Transverse colon (tissue), 4 donors: Measurements from ENCODE around the gene GTF3C6. TPM values are rescaled to one million over a fixed set of nuclear protein-coding genes. Genes with fewer than 3 reads are reported as not detected.

ENCODE experiments used
- DNase-seq: peaks from one replicate; pipeline ENCODE4 v3.0.0-alpha.2; 2019
- H3K27ac ChIP-seq, 4 donors: fragments of 200-600 bp; sonication (generic); 2 replicates each; pipeline ENCODE4 v1.5.1; 2016 to 2018; ENCODE audit warnings: inconsistent platforms in 4 of 4
- H3K27me3 ChIP-seq: fragments of 200-600 bp; sonication (generic); 2 replicates; pipeline ENCODE4 v1.5.1; 2017; ENCODE audit warnings: inconsistent platforms
- H3K36me3 ChIP-seq, 4 donors: fragments of 200-600 bp; sonication (generic); 2 replicates each; pipeline ENCODE4 v1.5.1; 2017 to 2019; ENCODE audit warnings: inconsistent platforms in 4 of 4
- H3K4me1 ChIP-seq, 4 donors: fragments of 200-600 bp; sonication (generic); 2 replicates each; pipeline ENCODE4 v1.5.1; 2017 to 2020; ENCODE audit warnings: inconsistent platforms in 4 of 4
- H3K4me3 ChIP-seq, 4 donors: fragments of 200-600 bp; sonication (generic); 1 replicate in 1 of 4; 2 replicates in 3 of 4; pipeline versions ENCODE4 v1.5.1 to v1.6.1; 2017 to 2019; ENCODE audit warnings: inconsistent platforms in 4 of 4
- H3K9me3 ChIP-seq, 2 donors: fragments of 200-600 bp; sonication (generic); 2 replicates each; pipeline ENCODE4 v1.5.1; 2017 to 2019; ENCODE audit warnings: inconsistent platforms in 2 of 2
- EP300 ChIP-seq: sonication (generic); formaldehyde crosslinking; IDR thresholded peaks from one replicate; pipeline ENCODE4 v1.6.1; 2017; ENCODE audit warnings: antibody characterized with exemption, low read depth
- POLR2A ChIP-seq: fragments of 450-650 bp; IDR thresholded peaks from one replicate; pipeline ENCODE4 v1.6.1; 2016; ENCODE audit warnings: antibody characterized with exemption, mild to moderate bottlenecking, moderate library complexity
- POLR2AphosphoS5 ChIP-seq, 3 donors: sonication (generic); formaldehyde crosslinking; IDR thresholded peaks; one replicate each; pipeline ENCODE4 v1.6.1; 2016; ENCODE audit warnings: antibody characterized with exemption in 3 of 3
- WGBS, 2 donors: methylation state at CpG; one replicate each; pipeline ENCODE4 v1.1.5; 2018; ENCODE audit warnings: low coverage in 1 of 2; 5-methylcytosine and 5-hydroxymethylcytosine counted together
- in situ Hi-C, 4 donors: fragments of 200-750 bp; cut with MboI; loops; one replicate each; pipeline versions ENCODE4 v1.15.0 to v1.15.1; 2017; ENCODE audit warnings: low sequenced_read_pairs in 3 of 4, low pct_ligation_motif_present in 1 of 4, low pct_unique_long_range_greater_than_20kb in 1 of 4
- intact Hi-C: fragments of 100-400 bp; cut with DNase I; formaldehyde crosslinking; loops from one replicate; pipeline ENCODE4 v1.15.1; 2023; ENCODE audit warnings: low total_unique reads
- total RNA-seq, 4 donors: library from RNA; depleted of rRNA; stranded (reverse); fragments of >200 nt; gene quantifications; one replicate each; pipeline ENCODE4 v1.1.0, GENCODE V29; 2016
- TF ChIP-seq, protein P1 (sequence below), 5 experiments: fragments of 200-600 bp in 3 of 5; fragments of 450-650 bp in 2 of 5; sonication (generic) in 3 of 5; IDR thresholded peaks; 1 replicate in 2 of 5; 2 replicates in 3 of 5; pipeline ENCODE4 v1.5.1; 2016 to 2017; ENCODE audit warnings: antibody characterized with exemption in 5 of 5, inconsistent platforms in 3 of 5, mild to moderate bottlenecking in 2 of 5, moderate library complexity in 1 of 5

The GTF3C6 gene
- total RNA-seq, 4 donors from 2014 or later: 13.5 to 53.4 (median 24.6) TPM

DNA sequence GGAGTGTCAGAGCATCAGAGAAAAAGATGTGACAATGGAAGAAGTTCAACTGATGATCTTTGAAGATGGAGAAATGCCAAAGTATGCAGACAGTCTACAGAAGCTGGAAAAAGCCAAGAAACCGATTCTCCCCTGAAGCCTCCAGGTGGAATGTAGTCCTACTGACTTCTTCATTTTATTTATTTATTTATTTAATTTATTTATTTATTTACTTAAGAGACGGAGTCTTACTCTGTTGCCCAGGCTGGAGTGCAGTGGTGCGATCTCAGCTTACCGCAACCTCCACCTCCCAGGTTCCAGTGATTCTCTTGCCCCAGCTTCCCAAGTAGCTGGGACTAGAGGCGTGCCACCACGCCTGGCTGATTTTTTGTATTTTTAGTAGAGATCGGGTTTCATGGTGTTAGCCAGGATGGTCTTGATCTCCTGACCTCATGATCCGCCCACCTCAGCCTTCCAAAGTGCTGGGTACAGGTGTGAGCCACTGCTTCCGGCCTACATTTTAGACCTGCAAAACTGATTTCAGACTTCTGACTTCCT, 21.1 kb downstream of the GTF3C6 start:
- peaks cover 7 to 12% (median 10%) of the 10 kb centered on the region in 4 donors for H3K4me1 ChIP-seq
- H3K36me3 ChIP-seq: no peaks in the 10 kb centered on the region
- no peaks in the 10 kb centered on the region for H3K9me3 ChIP-seq
- no peak for DNase-seq
- 95 to 100% methylated on average over 6 to 9 of the region's 9 CpGs for WGBS, 2 donors
- TF ChIP-seq, protein P1, sequence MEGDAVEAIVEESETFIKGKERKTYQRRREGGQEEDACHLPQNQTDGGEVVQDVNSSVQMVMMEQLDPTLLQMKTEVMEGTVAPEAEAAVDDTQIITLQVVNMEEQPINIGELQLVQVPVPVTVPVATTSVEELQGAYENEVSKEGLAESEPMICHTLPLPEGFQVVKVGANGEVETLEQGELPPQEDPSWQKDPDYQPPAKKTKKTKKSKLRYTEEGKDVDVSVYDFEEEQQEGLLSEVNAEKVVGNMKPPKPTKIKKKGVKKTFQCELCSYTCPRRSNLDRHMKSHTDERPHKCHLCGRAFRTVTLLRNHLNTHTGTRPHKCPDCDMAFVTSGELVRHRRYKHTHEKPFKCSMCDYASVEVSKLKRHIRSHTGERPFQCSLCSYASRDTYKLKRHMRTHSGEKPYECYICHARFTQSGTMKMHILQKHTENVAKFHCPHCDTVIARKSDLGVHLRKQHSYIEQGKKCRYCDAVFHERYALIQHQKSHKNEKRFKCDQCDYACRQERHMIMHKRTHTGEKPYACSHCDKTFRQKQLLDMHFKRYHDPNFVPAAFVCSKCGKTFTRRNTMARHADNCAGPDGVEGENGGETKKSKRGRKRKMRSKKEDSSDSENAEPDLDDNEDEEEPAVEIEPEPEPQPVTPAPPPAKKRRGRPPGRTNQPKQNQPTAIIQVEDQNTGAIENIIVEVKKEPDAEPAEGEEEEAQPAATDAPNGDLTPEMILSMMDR (IDR thresholded peaks at IDR 0.05): no peak
- in situ Hi-C loops: loop anchor here in 1 of 4 donors (10.0 kb wide), 1 partner anchor 165 kb away; the partner anchor contains the start of gene CDK19
- intact Hi-C loops: loop anchor here (10.0 kb wide), 1 partner anchor 105 kb away; the partner anchor contains the start of gene AMD1
- H3K4me3 ChIP-seq: no peak overlapping the region
- H3K27ac ChIP-seq: no peak overlapping the region
- H3K27me3 ChIP-seq: no peaks in the 10 kb centered on the region

GRCh38 chr6:110980227-110980626, 21.7 kb downstream of the GTF3C6 start:
- Histone ChIP-seq H3K27ac (no peak overlapping the region), H3K27me3 (no peaks in the 10 kb centered on the region), H3K9me3 (no peaks in the 10 kb centered on the region), H3K36me3 (no peaks in the 10 kb centered on the region), H3K4me3 (no peak overlapping the region), H3K4me1 (peaks cover 7 to 12% (median 10%) of the 10 kb centered on the region in 4 donors)
- intact Hi-C loops (no loop called here), in situ Hi-C loops (loop anchor here in 1 of 4 donors (10.0 kb wide), 1 partner anchor 165 kb away; the partner anchor contains the start of gene CDK19)
- no peak for DNase-seq
- WGBS, 2 donors: 91 to 95% methylated on average over 5 of the region's 5 CpGs
- TF ChIP-seq, protein P1 (IDR thresholded peaks at IDR 0.05): no peak
- TF ChIP-seq EP300 (no peak), POLR2A (no peak), POLR2AphosphoS5 (IDR thresholded peaks at IDR 0.05) (no peak)

DNA sequence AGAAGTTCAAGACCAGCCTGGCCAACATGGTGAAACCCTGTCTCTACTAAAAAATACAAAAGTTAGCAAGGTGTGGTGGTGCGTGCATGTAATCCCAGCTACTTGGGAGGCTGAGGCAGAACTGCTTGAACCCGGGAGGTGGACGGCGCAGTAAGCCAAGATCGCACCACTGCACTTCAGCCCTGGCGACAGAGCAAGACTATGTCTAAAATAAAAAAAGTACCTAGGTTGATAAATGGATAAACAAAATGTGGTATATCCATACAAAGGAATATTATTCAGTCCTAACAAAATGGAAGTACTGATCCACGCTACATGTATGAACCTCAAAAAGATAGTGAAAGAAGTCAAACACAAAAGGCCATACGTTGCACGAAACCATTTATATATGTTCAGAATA, 22.1 kb downstream of the GTF3C6 start:
- no peaks in the 10 kb centered on the region for H3K9me3 ChIP-seq
- peaks cover 7 to 12% (median 10%) of the 10 kb centered on the region in 4 donors for H3K4me1 ChIP-seq
- no peak overlapping the region for H3K4me3 ChIP-seq
- TF ChIP-seq POLR2A (no peak), EP300 (no peak), POLR2AphosphoS5 (IDR thresholded peaks at IDR 0.05) (no peak)
- TF ChIP-seq, protein P1 (IDR thresholded peaks at IDR 0.05): no peak
- H3K27ac ChIP-seq: no peak overlapping the region
- intact Hi-C loops (no loop called here), in situ Hi-C loops (loop anchor here in 1 of 4 donors (10.0 kb wide), 1 partner anchor 166 kb away; the partner anchor contains the start of gene CDK19)
- H3K27me3 ChIP-seq: no peaks in the 10 kb centered on the region
- DNase-seq: no peak
- 95 to 98% methylated on average over 9 of the region's 9 CpGs for WGBS, 2 donors
- H3K36me3 ChIP-seq: peaks cover 0 to under 1% (median 0%) of the 10 kb centered on the region in 4 donors

- no peak for DNase-seq
- 28 to 60% methylated on average over 6 to 9 of the region's 9 CpGs for WGBS, 2 donors
- intact Hi-C loops: no loop called here
- TF ChIP-seq EP300 (no peak), POLR2AphosphoS5 (IDR thresholded peaks at IDR 0.05) (no peak), POLR2A (no peak)
- TF ChIP-seq, protein P1 (IDR thresholded peaks at IDR 0.05): no peak
- Histone ChIP-seq H3K4me1 (peaks cover 7 to 12% (median 10%) of the 10 kb centered on the region in 4 donors), H3K27ac (peak overlapping the region; percentile 85 to 93 (median 88)), H3K27me3 (no peaks in the 10 kb centered on the region), H3K36me3 (peaks cover 0 to 6% (median 0%) of the 10 kb centered on the region in 4 donors), H3K9me3 (no peaks in the 10 kb centered on the region), H3K4me3 (peak overlapping the region; percentile 60 to 91 (median 71))
- in situ Hi-C loops: loop anchor here in 1 of 4 donors (10.0 kb wide), 1 partner anchor 166 kb away; the partner anchor contains the start of gene CDK19
Measured at GRCh38 chr6:110981202-110981600, 22.7 kb downstream of the GTF3C6 start.
